GM18526 (cell line): ENCODE results near the gene SLC19A2.
A peak's percentile ranks its signal among the peaks of the same experiment; 100 is the strongest.

Experiments
- POLR2A ChIP-seq: IDR thresholded peaks from 3 replicates; pipeline ENCODE4 v1.6.1; 2011; ENCODE audit not compliant: insufficient read length; ENCODE audit errors: extremely low read depth

The SLC19A2 gene, protein sequence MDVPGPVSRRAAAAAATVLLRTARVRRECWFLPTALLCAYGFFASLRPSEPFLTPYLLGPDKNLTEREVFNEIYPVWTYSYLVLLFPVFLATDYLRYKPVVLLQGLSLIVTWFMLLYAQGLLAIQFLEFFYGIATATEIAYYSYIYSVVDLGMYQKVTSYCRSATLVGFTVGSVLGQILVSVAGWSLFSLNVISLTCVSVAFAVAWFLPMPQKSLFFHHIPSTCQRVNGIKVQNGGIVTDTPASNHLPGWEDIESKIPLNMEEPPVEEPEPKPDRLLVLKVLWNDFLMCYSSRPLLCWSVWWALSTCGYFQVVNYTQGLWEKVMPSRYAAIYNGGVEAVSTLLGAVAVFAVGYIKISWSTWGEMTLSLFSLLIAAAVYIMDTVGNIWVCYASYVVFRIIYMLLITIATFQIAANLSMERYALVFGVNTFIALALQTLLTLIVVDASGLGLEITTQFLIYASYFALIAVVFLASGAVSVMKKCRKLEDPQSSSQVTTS

DNA sequence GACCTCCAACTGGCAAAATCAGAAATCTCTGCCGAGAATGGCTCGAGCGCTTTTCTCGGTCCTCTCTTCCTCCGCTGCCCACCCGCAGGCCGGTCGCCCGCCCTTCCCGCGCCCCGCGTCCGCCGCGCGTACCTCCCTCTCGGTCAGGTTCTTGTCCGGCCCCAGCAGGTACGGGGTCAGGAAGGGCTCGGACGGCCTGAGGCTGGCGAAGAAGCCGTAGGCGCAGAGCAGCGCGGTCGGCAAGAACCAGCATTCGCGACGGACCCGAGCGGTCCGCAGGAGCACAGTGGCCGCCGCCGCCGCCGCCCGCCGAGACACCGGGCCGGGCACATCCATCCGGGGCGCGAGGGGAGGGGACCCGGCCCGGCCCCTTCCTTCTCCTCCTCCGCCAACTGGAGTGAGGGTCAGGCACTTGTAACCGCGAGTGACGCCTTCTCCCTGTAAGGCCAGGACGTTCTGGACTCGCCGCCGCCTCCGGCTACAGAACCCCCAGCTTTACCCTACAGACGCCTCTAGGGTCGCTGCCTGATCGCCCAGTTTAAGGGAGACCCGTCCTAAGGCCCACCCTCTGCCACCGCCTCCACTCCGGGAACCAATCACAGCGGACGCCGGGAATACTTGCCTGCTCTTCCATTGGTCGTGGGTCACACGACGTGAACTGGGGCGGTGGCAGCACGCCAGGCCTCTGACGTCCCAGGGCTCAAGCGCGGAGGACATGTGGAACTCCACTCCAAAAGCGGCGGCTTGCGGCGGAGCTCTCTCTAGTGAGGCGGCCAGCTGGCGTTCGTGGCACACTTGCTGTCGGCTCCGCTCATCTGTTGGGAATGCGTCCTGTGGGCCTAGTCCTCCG lies at the start of gene SLC19A2:
Gene SLC19A2 (minus strand): TSS at position 514 of the 850 bp plus-strand sequence. CDS start 178 bp downstream, at position 336.
- peak; percentile 88 for TF ChIP-seq POLR2A

DNA sequence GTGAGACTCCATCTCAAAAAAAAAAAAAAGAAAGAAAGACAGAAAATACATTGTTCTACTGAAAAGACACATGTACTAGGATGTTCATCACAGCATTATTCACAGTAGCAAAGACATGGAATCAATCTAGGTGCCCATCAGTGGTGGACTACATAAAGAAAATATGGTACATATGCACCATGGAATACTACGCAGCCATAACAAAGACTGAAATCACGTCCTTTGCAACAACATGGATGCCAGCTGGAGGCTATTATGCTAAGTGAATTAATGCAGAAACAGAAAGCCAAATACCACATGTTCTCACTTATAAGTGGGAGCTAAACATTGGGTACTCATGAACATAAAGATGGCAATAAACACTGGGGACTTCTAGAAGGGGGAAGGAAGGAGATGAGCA lies 48.9 kb upstream of the SLC19A2 start:
- TF ChIP-seq POLR2A, result no peak

DNA sequence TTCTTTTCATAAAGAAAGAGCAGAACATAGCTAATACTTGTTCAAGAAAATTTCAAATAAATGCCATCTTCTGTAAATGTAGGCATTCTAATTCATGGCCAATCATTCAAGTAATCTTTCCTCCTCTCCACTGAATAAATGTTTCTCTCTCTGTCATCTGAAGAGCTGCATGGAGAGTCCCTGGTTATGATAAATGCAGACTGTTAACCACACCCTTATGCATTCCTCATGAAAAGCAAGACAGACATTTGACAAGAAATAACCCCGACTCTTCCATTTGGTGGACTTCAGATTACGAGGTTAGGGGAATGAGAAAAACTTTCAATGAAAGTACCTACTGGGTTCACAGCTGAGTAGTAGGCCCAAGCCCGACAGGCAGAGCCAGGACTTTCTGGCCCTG lies 44.7 kb upstream of the SLC19A2 start:
- no peak for TF ChIP-seq POLR2A

DNA sequence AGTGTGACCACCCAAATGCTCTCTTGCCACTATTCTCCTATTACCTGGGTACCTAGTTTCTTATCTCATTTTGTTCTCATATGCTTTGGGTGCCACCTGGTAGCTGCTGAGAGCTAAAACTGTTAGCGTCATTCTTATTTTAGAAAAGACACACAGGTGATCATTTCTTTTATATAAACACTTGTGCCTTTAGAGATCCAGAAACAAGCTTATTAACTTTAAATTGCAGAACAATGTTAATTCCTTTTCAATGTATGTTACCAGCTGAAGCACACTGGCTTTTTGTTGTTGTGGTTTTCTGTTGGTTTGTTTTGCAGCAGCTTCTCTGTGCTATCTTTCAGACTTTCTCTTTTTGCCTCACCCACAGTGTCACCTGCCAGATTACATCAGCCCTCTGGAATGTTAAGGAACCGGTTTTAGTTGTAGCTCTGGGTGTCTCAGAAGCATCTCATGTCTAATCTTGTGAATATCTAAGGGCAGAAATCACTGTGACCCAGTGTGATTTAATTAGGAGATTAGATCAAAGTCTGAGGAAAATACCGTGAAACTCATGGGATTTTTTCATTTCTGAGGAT lies 43.4 kb upstream of the SLC19A2 start:
- no peak for TF ChIP-seq POLR2A

DNA sequence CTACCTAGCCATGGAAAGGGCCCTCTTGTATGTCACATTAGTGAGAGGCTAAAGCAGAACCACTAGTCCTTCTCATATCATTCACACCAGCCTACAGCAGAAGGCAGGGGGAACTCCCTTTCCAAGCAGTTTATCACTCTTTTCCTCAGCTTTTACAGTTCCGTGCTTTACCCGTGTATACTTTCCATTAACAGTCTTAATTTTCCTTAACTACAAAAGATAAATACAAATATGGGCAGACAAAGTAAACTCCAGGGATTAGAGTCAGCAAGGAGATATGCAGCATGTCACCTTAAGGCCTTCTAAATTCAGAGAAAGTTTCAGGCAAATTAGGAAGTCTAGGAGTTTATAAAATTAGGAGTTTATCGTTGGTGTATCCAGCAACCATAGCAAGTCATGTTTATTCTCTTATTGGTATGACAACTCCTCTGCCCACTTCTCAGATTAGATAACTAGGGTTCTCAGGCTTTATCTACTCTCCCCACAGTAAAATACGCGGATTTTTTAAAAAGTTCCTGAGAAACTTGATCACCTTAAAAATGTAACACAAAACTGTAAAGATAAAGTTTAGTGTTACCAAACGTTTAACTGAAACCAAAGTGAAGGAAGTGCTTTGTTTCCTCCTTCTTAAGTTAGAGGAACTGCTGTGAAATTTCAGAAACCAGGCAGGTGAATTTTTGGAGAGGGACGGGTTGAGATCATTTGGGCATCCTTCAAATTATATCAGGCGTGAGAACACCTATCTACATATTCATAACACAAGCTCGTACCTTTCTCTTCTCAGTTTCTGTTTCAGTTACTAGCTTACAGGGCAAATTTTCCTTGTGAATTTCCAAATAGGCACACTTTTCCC lies 42.7 kb upstream of the SLC19A2 start:
- TF ChIP-seq POLR2A, result no peak

DNA sequence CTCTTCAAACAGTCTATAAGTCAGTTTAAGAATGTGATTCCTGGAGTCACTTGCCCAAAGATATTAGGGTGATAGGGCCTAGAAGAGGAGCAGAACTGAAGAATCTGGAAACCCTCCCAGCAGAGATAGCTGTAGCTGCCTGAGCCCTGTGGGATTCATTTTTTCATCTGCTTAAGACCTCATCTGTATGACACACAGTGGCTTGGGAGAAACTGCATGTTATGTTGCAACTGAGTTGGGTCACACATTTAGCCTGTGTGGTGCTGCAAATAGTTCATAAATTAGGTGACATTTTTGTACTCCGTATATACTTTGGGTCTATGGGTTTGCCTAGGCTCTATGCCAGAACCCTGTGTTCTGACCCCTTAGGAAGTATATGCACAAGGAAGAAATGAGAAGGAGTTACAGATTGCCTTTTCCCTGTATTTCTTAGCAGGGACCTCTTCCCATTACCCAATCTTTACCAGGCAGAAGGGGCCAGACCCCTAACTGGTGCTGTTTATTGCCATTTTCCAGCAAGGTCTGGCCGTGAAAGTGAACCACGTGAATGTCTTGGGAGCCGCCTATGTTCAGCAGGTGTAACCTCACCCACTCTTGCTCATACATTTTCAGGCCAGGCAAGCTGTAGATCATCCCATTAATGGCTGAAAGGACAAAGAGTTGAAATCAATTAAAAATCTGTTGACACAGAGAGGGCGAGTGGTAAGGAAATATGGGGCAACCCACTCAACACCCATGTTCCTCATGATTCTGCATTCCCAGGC lies 41.9 kb upstream of the SLC19A2 start:
- TF ChIP-seq POLR2A, result no peak

DNA sequence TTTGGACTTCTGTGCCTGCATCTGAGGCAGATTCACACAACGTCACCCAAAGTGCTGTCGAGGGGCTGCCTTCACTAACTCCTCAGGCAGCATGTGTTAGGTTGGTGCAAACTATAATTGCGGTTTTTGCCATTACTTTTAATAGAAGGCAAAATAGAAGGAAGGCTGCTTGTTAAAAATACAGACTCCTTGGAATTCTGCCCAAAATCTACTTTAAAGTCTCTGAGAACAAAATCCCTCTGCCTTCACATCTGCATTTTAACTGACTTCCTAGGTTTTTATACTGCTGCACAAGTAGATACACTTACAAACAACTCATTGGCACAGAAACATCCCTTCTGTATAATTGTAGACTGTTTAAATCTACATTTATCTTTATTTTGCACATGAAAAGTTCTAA lies 41.3 kb upstream of the SLC19A2 start:
- no peak for TF ChIP-seq POLR2A

DNA sequence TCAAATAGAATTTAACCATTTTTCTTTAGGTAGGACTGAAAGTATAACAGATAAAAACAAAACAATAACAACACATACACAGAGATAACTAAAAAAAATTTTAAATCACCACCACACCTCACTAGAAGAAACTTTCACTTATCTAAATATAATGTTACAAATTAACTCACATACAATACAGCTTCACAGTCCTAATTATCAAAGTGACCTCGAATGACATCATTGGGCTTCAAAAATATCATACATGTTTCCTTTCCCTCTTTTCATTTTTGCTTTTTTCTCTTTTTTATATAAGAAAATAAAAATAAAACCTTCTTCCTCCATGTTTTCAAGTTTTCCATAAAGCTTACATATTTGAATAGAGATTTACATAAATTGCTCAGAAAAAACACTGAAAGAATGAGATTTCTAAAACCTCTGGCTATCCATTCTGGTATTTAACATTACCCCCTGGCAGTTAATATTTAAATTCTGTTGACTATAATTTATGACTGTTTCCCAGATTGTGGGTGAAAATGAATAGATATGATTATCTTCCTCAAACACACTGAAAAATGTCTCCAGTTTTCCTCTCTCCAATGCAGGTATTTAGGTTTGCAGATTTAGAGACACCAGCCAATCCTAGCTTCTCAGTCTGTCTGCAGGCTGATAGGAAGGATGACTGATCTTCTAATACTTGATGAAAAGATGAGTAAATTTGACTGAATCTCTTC lies 40.5 kb upstream of the SLC19A2 start:
- TF ChIP-seq POLR2A, result no peak

DNA sequence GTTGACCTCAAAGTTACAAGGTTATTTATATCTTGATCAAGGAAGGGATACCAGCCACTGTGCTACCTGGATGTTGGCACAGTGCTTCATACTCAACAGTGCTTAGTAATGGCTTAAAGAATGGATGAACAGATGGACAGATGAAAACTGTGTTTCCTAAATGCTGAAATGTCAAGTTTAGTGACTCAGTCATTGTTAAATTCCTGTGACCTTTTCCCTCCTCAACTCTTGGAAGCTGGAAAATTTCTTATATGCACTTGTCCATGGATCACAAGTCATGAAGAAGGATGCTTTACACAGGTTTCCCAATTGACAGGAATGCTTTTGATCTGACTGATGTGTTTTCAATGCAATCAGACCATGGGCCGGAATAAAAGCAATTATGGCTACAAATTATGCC lies 39.6 kb upstream of the SLC19A2 start:
- TF ChIP-seq POLR2A, result no peak

DNA sequence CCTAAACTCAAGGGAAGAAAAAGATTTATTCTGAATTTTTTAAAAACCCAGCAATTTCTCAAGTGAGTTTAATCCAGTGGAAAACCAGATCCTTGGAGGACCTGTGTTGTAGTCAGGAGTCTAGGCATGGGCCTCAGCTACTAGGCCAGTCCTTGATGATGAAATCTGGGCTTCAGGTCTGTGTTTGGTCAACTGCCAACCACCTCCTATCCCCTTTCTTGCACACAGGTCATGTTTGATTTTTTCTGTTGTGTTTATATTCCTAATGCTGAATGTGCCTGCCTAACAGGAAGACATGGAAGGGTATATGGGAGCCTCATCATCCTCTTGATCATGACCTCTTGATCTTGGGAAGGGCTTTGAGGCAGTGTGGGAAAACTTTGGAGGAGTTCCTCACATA lies 38.2 kb upstream of the SLC19A2 start:
- no peak for TF ChIP-seq POLR2A

DNA sequence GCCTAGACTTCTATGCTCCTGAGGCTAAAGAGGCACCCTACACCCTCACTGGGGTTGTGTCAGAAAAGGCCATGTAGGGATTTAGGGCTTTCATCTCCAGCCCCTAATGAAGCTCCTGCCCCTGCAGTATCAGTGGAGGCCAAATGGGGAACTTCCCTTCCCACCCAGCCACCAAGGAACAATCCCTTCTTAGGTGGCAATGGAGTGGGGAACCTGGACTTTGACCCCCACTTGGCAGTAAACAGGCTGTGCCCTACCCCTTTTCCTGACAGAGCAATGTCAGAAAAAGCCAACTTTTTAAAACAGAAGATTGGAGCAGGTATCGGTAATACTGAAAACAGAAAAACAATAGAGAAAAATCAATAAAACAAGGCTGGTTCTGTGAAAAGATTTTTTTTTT lies 35.5 kb upstream of the SLC19A2 start:
- no peak for TF ChIP-seq POLR2A

DNA sequence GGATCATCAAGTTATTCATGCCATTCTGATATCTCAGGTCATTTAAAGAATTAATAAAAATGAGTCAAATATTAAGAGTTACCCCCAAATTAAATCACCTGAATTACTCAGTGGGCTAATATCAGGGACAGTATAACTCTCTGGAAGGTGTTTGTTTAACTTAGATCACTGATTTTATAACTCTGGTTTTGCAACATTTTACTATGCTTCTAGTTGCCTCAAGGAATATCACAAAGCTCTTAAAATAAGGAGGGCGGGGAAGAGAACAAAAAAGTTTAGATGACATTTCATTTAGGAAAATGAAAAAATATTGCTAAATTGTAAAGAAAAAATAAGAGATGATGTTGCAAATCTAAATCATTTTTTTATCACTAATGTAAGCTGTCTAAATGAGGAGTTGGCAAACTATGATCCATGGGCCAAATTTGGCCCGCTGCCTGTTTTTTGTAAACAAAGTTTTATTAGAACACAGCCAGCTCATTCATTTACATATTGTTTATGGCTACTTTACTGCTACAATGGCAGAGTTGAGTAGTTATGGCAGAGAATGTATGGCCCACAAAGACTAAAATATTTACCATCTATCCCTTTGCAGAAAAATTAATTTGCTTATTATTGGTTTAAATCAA lies 31.9 kb upstream of the SLC19A2 start:
- no peak for TF ChIP-seq POLR2A

DNA sequence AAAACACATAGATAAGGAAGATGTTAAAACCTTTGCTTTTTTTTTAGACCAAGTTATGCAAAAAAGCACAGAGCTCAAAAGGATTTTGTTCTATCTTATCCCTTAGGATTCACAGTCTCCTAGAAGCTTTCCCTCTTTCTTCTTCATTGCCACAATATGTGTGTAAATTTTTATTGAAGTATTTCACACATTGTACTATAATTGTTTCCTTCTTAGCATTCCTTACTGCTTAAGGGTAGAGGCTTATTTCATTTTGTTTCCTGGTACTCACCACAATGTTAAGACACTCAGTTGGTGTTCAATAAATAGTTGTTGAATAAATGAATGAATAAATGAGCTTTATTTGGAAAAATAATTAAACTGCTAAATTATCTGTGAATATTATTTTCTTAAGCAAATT lies 29.9 kb upstream of the SLC19A2 start:
- TF ChIP-seq POLR2A, result no peak
